HL-60/S4 treated with retinoic acid at 250 ng/mL for 4 days and 3 days (cell line): Measurements from ENCODE around the gene NT5DC2.

ENCODE experiments used
- in situ Hi-C: fragments of 300-500 bp; cut with MboI; formaldehyde crosslinking; loops from 2 replicates; pipeline ENCODE4 v1.7.0; 2022; ENCODE audit warnings: low sequenced_read_pairs

The NT5DC2 gene

DNA sequence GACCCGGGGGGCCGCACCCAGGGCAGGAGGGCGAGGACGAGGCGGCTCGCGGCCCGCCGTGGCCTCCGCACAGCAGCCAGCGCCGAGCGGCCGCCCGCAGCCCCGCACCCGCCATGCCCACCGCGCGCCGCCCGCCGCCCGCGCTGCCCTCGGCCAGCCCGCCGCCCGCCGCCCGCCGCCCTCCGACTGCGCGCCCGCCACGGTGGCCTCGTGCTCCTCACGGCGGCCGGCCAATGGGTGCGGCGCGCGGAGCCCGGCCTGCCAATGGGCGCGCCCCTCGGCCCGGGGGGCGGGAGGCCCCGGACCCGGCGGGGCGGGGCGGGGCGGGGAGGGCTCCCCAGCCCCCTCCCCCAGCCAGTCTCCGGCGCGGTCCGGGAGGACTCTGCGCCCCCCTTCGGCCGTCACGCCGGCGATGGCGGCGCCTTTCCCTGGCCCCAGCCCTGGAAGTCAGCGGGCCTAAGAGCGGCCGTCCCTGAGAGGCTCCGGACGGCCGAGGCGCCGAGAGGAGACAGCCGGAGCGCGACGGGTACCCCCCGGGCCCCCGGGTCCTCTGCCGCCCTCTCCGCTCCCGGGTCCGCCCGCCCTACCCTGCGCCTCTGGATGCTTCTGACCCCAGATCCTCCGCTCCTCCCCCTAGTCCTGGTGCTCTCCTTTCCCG lies at the start of gene NT5DC2:
Gene NT5DC2, minus strand, starts transcription at position 235 of the 658 bp plus-strand sequence. Its CDS starts 120 bp downstream, at position 115.
- in situ Hi-C loops, result no loop called here

GRCh38 chr3:52574056-52574965 lies 40.7 kb upstream of the NT5DC2 start:
- in situ Hi-C loops, result no loop called here

GRCh38 chr3:52572221-52572620 lies 38.6 kb upstream of the NT5DC2 start:
- in situ Hi-C loops, result no loop called here

GRCh38 chr3:52570076-52570475 lies 36.4 kb upstream of the NT5DC2 start:
- in situ Hi-C loops, result no loop called here

DNA sequence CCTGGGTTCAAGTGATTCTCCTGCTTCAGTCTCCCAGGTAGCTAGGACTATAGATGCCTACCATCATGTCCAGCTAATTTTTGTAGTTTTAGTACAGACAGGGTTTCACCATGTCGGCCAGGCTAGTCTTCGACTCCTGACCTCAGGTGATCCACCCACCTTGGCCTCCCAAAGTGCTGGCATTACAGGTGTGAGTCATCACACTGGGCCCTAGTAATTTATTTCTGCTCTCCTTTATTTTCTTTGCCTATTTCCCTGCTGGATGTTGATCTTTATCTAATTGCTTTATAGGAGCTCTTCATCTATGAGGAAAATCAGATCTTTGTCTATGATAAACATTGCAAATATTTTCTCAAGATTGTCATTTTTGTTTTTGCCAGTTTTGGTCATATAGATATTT lies 34.4 kb upstream of the NT5DC2 start:
- in situ Hi-C loops, result no loop called here

DNA sequence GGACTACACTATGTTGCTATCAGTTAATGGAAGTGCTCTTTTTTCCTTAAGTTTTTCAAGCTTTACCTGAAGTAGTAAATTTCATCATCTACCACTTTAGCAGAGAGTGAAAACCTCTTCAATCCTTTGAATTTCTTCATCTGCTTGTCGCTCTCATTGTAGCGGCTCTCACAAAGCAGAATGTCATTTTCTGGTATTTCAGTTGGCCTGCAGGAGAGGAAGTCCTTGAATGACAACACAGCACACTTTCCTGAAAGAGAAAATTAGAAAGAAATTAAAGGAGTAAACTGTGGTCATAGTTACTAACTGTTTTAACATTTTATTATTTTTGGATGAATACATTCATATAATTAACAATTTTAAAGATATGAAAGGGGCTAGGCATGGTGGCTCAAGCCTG lies 30.3 kb upstream of the NT5DC2 start:
- in situ Hi-C loops, result no loop called here

GRCh38 chr3:52561028-52561747 lies 27.5 kb upstream of the NT5DC2 start:
- in situ Hi-C loops, result no loop called here

GRCh38 chr3:52558436-52558835 lies 24.8 kb upstream of the NT5DC2 start:
- in situ Hi-C loops, result no loop called here

- in situ Hi-C loops, result no loop called here
These were observed 23.6 kb upstream of the NT5DC2 start for GRCh38 chr3:52557011-52557960.

- in situ Hi-C loops, result no loop called here
These were observed 21.4 kb upstream of the NT5DC2 start for GRCh38 chr3:52555056-52555455.

GRCh38 chr3:52554026-52554755 lies 20.5 kb upstream of the NT5DC2 start:
- in situ Hi-C loops, result no loop called here

- in situ Hi-C loops, result no loop called here
These were observed 18.4 kb upstream of the NT5DC2 start for GRCh38 chr3:52552089-52552488.

DNA sequence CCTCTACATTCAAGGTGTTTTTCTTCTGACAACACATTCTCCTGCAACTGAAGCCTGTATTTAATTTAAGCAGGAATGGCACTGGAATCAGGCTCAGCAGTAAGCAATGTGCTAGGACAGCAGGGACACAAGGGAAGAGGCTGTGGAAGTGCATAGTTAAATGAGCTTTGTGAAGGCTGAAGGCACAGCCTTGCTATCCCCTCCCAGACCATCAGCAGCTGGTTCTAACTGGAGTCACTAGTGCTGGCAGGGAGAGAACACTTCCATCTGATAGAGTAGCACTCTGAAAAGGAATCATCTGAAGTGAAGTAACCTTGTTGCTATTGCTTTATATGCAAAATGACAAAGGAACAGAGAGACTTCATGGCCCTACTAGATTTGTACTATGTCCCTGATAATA lies 17.5 kb upstream of the NT5DC2 start:
- in situ Hi-C loops, result no loop called here

- in situ Hi-C loops, result no loop called here
These were observed 13.5 kb upstream of the NT5DC2 start for GRCh38 chr3:52547143-52547542.

DNA sequence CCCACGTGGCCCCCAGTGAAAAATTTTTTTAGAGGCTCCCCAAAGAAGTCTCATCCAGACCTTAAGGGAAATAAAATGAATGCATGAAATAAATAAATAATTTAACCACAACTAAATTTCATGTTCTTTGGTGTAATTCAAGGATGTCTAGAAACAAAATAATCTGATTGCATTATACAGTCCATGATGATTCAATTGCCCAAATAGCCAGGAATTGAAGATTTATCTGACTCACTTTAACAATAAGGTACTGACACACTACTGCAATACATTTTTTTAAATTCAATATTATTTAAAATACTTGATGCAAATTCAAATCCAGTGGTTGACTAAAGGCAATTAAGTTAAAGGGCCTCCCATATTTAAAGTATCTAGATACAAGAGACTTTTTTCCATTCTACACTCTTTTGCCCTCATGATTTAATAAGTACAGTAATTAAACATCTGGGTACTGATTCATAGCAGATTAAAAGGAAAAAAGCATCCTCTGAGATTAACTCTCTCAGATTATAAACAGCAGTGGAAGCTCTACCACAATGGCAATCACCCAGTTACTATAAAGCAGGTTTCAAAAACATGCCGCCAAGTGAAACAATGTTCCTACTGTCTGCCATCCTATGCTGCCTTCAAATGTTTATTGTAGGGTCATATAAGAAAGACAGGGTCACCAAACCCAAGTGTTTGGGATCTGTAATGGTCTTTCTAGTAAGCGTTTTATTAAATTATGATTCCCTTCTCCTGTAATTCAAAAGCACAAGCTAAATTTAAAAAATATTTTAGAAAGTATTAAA lies 12.6 kb upstream of the NT5DC2 start:
- in situ Hi-C loops, result no loop called here

- in situ Hi-C loops, result no loop called here
These were observed 11.3 kb upstream of the NT5DC2 start for GRCh38 chr3:52544937-52545336.

DNA sequence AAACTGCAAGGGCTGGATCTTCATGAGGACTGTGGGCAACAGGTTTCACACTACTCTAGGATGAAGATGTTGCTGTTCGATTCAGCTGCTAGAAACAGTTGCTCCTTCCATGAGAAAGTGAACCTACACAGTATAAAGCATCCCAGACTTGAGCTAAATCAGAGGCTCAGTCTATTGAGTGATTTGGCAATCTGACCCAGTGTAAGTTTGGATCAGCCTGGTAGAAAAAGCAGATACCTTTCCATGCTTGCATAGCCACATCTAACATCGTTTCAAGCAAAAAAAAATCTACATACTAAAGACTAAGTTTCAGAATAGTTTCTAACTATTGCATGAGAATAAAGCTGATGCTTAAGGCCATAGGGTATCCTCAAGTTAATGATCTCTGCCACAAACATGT lies 7.4 kb upstream of the NT5DC2 start:
- in situ Hi-C loops, result no loop called here

- in situ Hi-C loops, result no loop called here
These were observed 5.5 kb upstream of the NT5DC2 start for GRCh38 chr3:52539010-52539653.
